ENCODE data around the gene TRIO. TPM values are rescaled to one million over a fixed set of nuclear protein-coding genes. Genes with fewer than 3 reads are reported as not detected.

The TRIO gene
- polyA plus RNA-seq, 1 of the 3 experiments (the other 2 are of a cell fraction), result 229 TPM

GRCh38 chr5:14502294-14502690, 359.1 kb downstream of the TRIO start:
- ChIA-PET CTCF (no interaction called here), POLR2A (no interaction called here)
- WGBS (ENCODE audit: low lambda C conversion rate), result 95% methylated on average over 10 of the region's 10 CpGs
- H3K9me3 ChIP-seq, result no peaks in the 10 kb centered on the region
- no peak for DNase-seq
- no peaks in the 10 kb centered on the region for H3K27me3 ChIP-seq (ENCODE audit: insufficient read depth)
- H4K20me1 ChIP-seq (ENCODE audit: insufficient read depth), result peaks cover 53% of the 10 kb centered on the region
- no peak overlapping the region for H3K4me3 ChIP-seq (ENCODE audit: low read depth in 2 of 2, low read length in 1 of 2)
- no peak overlapping the region for H2AFZ ChIP-seq (ENCODE audit: low read depth)
- H3F3A ChIP-seq (replicated peaks; ENCODE audit: insufficient read depth), result peaks cover 55% of the 10 kb centered on the region
- H3K79me2 ChIP-seq (ENCODE audit: insufficient read depth), result peaks cover 39% of the 10 kb centered on the region
- no peaks in the 10 kb centered on the region for H3K9me2 ChIP-seq
- no peak overlapping the region for H3K27ac ChIP-seq (ENCODE audit: low read depth in 2 of 2, low read length in 1 of 2)
- TF ChIP-seq USF2 (IDR thresholded peaks at IDR 0.05; ENCODE audit: borderline replicate concordance, low read depth, low read length) (no peak), TAF1 (IDR thresholded peaks at IDR 0.05; ENCODE audit: borderline replicate concordance, low read depth, low read length) (no peak), EZH2phosphoT487 (IDR thresholded peaks at IDR 0.05; ENCODE audit: borderline replicate concordance, low read depth) (no peak), ELF1 (IDR thresholded peaks at IDR 0.05) (no peak), CHD2 (IDR thresholded peaks at IDR 0.05; ENCODE audit: low read length, partially characterized antibody) (no peak), RCOR1 (IDR thresholded peaks at IDR 0.05; ENCODE audit: low read length) (no peak), FOXM1 (IDR thresholded peaks at IDR 0.05; ENCODE audit: low read depth) (no peak)
- H3K9ac ChIP-seq, result no peak overlapping the region
- peaks cover 78 to 97% of the 10 kb centered on the region in 2 experiments for H3K36me3 ChIP-seq (replicated peaks in 1 of 2; ENCODE audit: control insufficient read depth in 1 of 2, insufficient read depth in 2 of 2, low read length in 1 of 2)
- no peaks in the 10 kb centered on the region for H3K4me1 ChIP-seq (ENCODE audit: control insufficient read depth in 1 of 2, insufficient read depth in 2 of 2, low read depth in 1 of 2, low read length in 1 of 2)
- no peak overlapping the region for H3K4me2 ChIP-seq

- 87% methylated on average over 3 of the region's 9 CpGs for WGBS (ENCODE audit: low lambda C conversion rate)
- H2AFZ ChIP-seq (ENCODE audit: low read depth), result no peak overlapping the region
- H3K27me3 ChIP-seq (ENCODE audit: insufficient read depth), result no peaks in the 10 kb centered on the region
- no peak overlapping the region for H3K4me2 ChIP-seq
- CTCF ChIA-PET, result no interaction called here
- DNase-seq, result no peak
- TF ChIP-seq RAD21 (IDR thresholded peaks at IDR 0.05; ENCODE audit: low read length) (no peak), IRF3 (IDR thresholded peaks at IDR 0.05; ENCODE audit: low read depth, low read length) (no peak), EZH2phosphoT487 (IDR thresholded peaks at IDR 0.05; ENCODE audit: borderline replicate concordance, low read depth) (no peak), CTCF (IDR thresholded peaks at IDR 0.05) (no peak)
- TF ChIP-seq, protein P1, sequence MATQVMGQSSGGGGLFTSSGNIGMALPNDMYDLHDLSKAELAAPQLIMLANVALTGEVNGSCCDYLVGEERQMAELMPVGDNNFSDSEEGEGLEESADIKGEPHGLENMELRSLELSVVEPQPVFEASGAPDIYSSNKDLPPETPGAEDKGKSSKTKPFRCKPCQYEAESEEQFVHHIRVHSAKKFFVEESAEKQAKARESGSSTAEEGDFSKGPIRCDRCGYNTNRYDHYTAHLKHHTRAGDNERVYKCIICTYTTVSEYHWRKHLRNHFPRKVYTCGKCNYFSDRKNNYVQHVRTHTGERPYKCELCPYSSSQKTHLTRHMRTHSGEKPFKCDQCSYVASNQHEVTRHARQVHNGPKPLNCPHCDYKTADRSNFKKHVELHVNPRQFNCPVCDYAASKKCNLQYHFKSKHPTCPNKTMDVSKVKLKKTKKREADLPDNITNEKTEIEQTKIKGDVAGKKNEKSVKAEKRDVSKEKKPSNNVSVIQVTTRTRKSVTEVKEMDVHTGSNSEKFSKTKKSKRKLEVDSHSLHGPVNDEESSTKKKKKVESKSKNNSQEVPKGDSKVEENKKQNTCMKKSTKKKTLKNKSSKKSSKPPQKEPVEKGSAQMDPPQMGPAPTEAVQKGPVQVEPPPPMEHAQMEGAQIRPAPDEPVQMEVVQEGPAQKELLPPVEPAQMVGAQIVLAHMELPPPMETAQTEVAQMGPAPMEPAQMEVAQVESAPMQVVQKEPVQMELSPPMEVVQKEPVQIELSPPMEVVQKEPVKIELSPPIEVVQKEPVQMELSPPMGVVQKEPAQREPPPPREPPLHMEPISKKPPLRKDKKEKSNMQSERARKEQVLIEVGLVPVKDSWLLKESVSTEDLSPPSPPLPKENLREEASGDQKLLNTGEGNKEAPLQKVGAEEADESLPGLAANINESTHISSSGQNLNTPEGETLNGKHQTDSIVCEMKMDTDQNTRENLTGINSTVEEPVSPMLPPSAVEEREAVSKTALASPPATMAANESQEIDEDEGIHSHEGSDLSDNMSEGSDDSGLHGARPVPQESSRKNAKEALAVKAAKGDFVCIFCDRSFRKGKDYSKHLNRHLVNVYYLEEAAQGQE (IDR thresholded peaks at IDR 0.05; ENCODE audit: low read depth, low read length), result no peak
- H3K9me3 ChIP-seq, result no peaks in the 10 kb centered on the region
- peaks cover 57% of the 10 kb centered on the region for H3F3A ChIP-seq (replicated peaks; ENCODE audit: insufficient read depth)
- H3K4me3 ChIP-seq (ENCODE audit: low read depth in 2 of 2, low read length in 1 of 2), result no peak overlapping the region
- no peaks in the 10 kb centered on the region for H3K9me2 ChIP-seq
- H4K20me1 ChIP-seq (ENCODE audit: insufficient read depth), result peaks cover 58% of the 10 kb centered on the region
- no peak overlapping the region for H3K9ac ChIP-seq
- H3K27ac ChIP-seq (ENCODE audit: low read depth in 2 of 2, low read length in 1 of 2), result no peak overlapping the region; a peak in 1 of 4 replicates
- peaks cover 80 to 97% of the 10 kb centered on the region in 2 experiments for H3K36me3 ChIP-seq (replicated peaks in 1 of 2; ENCODE audit: control insufficient read depth in 1 of 2, insufficient read depth in 2 of 2, low read length in 1 of 2)
- H3K79me2 ChIP-seq (ENCODE audit: insufficient read depth), result peaks cover 36% of the 10 kb centered on the region
- H3K4me1 ChIP-seq (ENCODE audit: control insufficient read depth in 1 of 2, insufficient read depth in 2 of 2, low read depth in 1 of 2, low read length in 1 of 2), result no peaks in the 10 kb centered on the region
- POLR2A ChIA-PET, result no interaction called here
Measured at GRCh38 chr5:14503017-14503680, 360.0 kb downstream of the TRIO start.
